HG03196 (cell line): ENCODE results near the gene RAB3A.

Experiments used
- ATAC-seq: cut with Tn5 transposase; IDR thresholded peaks from one replicate; pipeline ENCODE4 v1.9.1; 2021; ENCODE audit not compliant: unreplicated experiment

The RAB3A gene

DNA sequence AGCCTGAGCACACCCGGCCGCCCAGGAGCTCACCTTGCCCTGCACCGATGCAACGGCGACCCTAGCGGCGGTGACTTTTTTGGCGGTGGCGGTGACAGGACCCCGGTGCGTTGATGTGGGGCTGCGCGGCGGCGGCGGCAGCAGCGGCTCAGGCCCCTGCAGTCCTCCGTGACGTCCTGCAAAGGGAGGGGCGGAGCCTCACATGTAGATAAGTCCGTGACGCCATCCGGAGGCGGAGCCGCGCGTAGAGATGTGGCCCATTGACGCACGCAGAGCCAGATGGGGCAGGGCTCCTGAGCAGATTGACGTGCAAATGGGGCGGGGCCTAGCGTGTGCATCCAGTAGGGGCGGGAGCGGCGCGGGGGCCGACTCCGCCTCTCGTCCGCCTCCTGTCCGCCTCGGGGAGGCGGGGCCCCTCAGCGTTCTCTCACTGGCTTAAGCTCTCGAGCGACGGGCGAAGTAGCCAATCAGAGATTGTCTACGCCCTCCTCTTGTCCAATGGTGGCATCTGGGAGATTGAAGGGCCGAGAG, at the start of gene RAB3A:
TSS of gene RAB3A (minus strand) at position 180 of the 531 bp plus-strand sequence. CDS start 1,302 bp downstream, outside the sequence.
- peak; percentile 87 for ATAC-seq

- no peak for ATAC-seq
These were observed 49.3 kb upstream of the RAB3A start for GRCh38 chr19:18253130-18253529.

- ATAC-seq, result no peak
These were observed 48.5 kb upstream of the RAB3A start for GRCh38 chr19:18252370-18252717.

GRCh38 chr19:18251587-18252369, 47.9 kb upstream of the RAB3A start:
- no peak for ATAC-seq

GRCh38 chr19:18249834-18250233, 46.0 kb upstream of the RAB3A start:
- no peak for ATAC-seq

GRCh38 chr19:18245297-18245696, 41.5 kb upstream of the RAB3A start:
- no peak for ATAC-seq

DNA sequence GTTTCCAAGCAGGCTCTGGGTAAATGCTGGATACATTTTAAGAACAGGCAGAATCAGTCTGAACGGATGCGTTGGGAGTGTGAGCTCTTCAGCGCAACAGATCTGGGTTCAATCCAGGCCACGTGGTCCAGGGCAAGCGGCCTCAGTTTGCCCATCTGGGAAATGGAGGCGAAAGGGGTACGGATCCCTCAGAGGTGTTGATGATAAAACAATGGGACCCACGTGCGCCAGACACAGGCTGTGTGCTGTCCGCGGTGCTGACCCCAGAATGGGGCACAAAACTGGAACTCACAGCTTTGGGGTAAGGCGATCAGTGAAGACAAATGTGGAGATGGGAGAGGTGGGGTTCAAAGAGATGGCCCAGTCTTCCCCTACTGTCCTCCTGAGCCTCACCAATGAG, 35.5 kb upstream of the RAB3A start:
- ATAC-seq, result no peak

- no peak for ATAC-seq
These were observed 30.4 kb upstream of the RAB3A start for GRCh38 chr19:18234194-18234593.

DNA sequence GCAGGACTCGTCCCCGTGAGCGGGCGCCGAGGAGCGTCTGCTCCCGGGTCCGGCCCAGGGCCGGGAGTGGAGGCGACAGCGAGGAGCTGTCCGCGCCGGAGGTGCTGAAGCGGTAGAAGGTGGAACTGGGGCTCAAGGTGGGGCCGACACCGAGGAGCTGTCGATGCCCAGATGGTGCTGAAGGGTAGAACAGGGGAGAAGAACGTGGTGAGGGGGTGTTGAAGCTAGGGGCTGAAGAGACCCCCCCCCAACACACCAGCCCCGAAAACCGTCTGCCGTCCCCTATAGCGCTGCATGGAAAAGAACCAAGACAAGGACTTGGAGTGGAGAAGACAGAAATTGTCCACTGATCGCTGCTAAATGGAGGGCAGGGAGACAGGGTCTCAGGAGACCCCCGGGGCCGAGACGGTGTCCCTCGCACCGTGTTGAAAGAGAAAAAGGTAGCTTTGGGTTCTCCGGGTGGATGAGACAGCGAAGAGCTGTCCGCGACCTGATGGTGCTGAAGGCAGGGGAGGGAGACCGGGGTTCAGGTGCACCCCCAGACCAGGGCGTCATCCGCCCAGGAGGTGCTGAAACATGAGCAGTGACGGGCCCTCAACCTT, 29.5 kb upstream of the RAB3A start:
- ATAC-seq, result no peak

- ATAC-seq, result no peak
These were observed 28.8 kb upstream of the RAB3A start for GRCh38 chr19:18232540-18233223.

DNA sequence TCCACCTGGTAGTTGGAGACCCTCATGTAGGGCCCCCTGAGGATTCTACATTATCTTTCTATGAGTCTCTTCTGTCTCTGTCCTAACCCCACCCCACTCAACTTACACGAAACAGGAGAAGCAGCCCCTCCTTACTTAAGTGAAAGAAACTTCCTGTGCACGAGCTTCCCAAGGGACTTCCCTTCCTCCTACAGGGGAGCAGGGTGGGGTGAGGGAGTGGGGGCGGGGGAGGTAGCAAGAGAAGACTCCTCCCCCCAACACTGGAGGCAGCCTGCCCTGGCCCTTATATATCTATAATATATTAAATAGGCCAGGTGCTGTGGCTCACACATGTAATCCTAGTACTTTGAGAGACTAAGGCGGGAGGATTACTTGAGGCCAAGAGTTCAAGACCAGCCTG, 27.9 kb upstream of the RAB3A start:
- no peak for ATAC-seq

GRCh38 chr19:18230941-18231734, 27.3 kb upstream of the RAB3A start:
- no peak for ATAC-seq

DNA sequence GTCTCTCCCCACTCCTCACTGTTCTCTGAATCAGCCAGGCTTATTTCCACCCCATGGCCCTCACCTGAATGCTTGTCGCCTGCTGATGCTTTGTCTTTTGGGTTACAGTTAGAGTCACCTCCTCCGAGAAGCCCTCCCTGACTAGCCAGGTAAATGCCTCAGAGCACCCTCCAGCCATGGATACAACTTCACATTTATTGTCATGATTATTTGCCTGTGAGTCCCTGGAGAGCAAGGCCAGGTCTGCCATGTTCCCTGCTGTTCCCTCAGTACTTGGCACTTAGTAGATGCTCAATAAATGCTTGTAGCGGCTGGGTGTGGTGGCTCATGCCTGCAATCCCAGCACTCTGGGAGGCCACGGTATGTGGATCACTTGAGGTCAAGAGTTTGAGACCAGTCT, 26.1 kb upstream of the RAB3A start:
- ATAC-seq, result no peak

DNA sequence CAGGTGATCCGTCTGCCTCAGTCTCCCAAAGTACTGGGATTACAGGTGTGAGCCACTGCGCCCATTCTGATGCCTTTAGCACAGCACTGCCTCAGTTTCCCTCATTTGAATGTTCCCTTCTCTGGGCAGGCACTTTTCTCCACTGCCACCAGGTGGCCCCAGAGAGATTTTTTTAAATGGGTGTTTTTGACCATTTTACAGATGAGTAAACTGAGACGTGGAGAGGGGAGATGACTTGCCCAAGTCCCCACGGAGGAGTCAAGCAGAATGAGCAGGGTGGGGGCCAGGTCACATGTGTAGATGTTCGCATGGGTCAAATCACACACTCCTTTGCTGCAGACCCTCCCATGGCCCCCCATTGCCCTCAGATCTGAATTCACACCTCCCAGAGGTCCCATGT, 25.6 kb upstream of the RAB3A start:
- no peak for ATAC-seq

- no peak for ATAC-seq
These were observed 24.0 kb upstream of the RAB3A start for GRCh38 chr19:18227781-18228271.

- no peak for ATAC-seq
These were observed 23.3 kb upstream of the RAB3A start for GRCh38 chr19:18226956-18227780.

DNA sequence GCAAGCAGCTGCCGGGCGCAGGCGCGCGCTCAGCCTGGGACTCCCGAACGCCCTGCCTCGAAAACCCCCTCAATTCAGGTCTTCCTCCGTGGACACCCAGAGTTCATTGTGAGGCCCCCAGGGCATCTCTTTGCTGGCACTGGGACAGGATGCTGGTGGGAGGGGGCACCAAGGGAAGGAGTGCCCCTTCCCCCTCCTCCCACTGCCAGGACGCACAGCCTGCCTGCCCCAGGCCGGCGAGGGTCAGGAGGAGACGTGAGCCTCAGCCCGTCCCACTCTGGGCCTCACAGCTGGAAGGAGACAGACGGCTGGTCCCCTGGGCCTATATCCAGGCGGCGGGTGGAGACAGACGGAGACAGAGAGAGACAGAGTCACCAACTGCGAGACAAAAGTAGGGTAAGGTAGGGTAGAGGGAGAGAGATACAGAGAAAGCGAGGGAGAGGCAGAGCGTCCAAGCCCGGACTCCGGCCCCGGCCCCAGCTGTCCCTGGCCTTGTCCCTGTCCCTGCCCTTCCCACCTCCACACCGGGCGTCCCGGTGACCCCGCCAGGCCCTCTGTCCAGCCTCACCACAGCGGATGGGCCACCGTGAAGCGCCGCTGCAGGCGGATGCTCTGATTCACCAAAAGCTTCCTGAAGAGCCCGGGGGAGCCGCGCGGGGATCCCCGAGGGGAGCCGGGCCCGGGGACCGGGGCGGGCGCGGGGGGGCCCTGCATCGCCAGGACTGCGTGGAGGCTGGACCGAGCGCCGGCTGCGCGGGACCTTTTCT, 22.0 kb upstream of the RAB3A start, which contains the start of gene PDE4C:
TSS of gene PDE4C (minus strand) at position 737 of the 767 bp plus-strand sequence. CDS start at position 714, 23 bp downstream.
- no peak for ATAC-seq

GRCh38 chr19:18225355-18225701, 21.5 kb upstream of the RAB3A start:
- ATAC-seq, result no peak
